Osteoblast (primary cell): Measurements from ENCODE around the gene CLIC5. TPM values are rescaled to one million over a fixed set of nuclear protein-coding genes. Genes with fewer than 3 reads are reported as not detected.

Experiments
- DNase-seq: peaks from one replicate; pipeline ENCODE4 v3.0.0; 2011; ENCODE audit warnings: low spot score, mixed read lengths; ENCODE audit not compliant: insufficient read length; ENCODE audit errors: missing footprints
- H2AFZ ChIP-seq: 2 replicates; pipeline ENCODE4 v1.6.0; 2011; ENCODE audit warnings: mild to moderate bottlenecking, low read length
- H3K27ac ChIP-seq: 2 replicates; pipeline ENCODE4 v1.5.1; 2011; ENCODE audit warnings: mild to moderate bottlenecking, low read depth, low read length, moderate library complexity
- H3K27me3 ChIP-seq: 2 replicates; pipeline ENCODE4 v1.6.0; 2012; ENCODE audit warnings: mild to moderate bottlenecking, control low read depth, inconsistent platforms, low read length, moderate library complexity; ENCODE audit not compliant: insufficient read depth
- H3K36me3 ChIP-seq: 2 replicates; pipeline ENCODE4 v1.5.1; 2011; ENCODE audit warnings: mild to moderate bottlenecking, low read length, control low read depth, moderate library complexity; ENCODE audit not compliant: insufficient read depth
- H3K4me1 ChIP-seq: 2 replicates; pipeline ENCODE4 v1.5.1; 2011; ENCODE audit warnings: mild to moderate bottlenecking, low read length, control low read depth, moderate library complexity; ENCODE audit not compliant: insufficient read depth
- H3K4me2 ChIP-seq: 2 replicates; pipeline ENCODE4 v1.6.0; 2011; ENCODE audit warnings: mild to moderate bottlenecking, low read length; ENCODE audit not compliant: insufficient read depth
- H3K4me3 ChIP-seq: fragments of 200-600 bp; sonication (generic); 3 replicates; pipeline ENCODE4 v1.5.1; 2012; ENCODE audit warnings: mild to moderate bottlenecking, low read length, inconsistent platforms; ENCODE audit not compliant: insufficient read depth
- H3K79me2 ChIP-seq: 2 replicates; pipeline ENCODE4 v1.6.0; 2012; ENCODE audit warnings: mild to moderate bottlenecking, low read length, control low read depth, inconsistent platforms; ENCODE audit not compliant: insufficient read depth
- H3K9me3 ChIP-seq: 2 replicates; pipeline ENCODE4 v1.5.1; 2011; ENCODE audit warnings: low read depth, low read length, control low read depth
- H4K20me1 ChIP-seq: 2 replicates; pipeline ENCODE4 v1.6.0; 2012; ENCODE audit warnings: mild to moderate bottlenecking, low read length, control low read depth; ENCODE audit not compliant: insufficient read depth
- total RNA-seq: library from RNA; depleted of rRNA; stranded (reverse); fragments of >200 nt; gene quantifications from 2 replicates; pipeline ENCODE4 v1.2.3, GENCODE V29; 2012
- TF ChIP-seq, protein P1 (sequence below): IDR thresholded peaks from 2 replicates; pipeline ENCODE4 v1.5.1; 2011; ENCODE audit warnings: mild to moderate bottlenecking, low read depth, low read length, moderate library complexity; ENCODE audit errors: extremely low read depth

Gene CLIC5
- total RNA-seq, 1 donor, result not detected

DNA sequence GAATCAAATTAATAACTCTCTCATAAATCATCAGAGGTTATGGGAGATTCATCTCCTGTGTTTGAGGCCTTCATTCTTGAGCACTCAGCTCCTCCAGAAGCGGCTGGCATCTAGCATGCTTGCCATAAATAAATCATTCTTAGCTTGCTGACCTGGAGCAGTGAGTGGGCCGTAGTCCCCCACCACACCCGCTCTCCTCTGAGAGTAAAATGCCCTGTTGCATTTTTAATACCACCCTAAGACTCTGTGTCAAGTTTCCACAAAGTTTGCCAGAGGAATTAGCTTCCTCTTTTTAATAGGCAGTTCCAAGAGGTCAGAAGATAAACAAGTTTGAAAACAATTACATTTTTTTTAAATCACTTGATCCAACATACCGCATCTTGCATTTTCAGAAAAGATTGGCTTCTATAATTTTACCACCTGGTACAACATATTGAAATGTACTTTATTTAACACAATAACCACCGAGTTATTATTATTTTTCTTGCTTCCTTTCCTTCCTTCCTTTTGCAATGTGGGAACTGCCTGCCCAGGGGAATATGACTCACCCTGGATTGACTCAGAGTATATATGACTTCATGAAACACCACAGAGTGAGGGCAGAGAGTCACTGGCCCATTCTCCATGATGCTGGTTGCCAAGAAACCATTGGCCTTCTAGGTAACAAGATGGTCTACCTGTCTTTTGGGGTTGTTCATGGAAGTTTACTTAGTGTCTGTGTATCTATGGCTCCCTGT, 29.4 kb upstream of the CLIC5 start:
- DNase-seq, result peak; percentile 86
- no peak overlapping the region for H3K4me3 ChIP-seq
- H3K27me3 ChIP-seq, result no peaks in the 10 kb centered on the region
- H3K4me1 ChIP-seq, result peaks cover 6% of the 10 kb centered on the region
- peak overlapping the region; percentile 58 for H3K27ac ChIP-seq
- TF ChIP-seq, protein P1, sequence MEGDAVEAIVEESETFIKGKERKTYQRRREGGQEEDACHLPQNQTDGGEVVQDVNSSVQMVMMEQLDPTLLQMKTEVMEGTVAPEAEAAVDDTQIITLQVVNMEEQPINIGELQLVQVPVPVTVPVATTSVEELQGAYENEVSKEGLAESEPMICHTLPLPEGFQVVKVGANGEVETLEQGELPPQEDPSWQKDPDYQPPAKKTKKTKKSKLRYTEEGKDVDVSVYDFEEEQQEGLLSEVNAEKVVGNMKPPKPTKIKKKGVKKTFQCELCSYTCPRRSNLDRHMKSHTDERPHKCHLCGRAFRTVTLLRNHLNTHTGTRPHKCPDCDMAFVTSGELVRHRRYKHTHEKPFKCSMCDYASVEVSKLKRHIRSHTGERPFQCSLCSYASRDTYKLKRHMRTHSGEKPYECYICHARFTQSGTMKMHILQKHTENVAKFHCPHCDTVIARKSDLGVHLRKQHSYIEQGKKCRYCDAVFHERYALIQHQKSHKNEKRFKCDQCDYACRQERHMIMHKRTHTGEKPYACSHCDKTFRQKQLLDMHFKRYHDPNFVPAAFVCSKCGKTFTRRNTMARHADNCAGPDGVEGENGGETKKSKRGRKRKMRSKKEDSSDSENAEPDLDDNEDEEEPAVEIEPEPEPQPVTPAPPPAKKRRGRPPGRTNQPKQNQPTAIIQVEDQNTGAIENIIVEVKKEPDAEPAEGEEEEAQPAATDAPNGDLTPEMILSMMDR, result no peak
- H3K4me2 ChIP-seq, result peak overlapping the region; percentile 24
- H3K36me3 ChIP-seq, result no peaks in the 10 kb centered on the region
- H2AFZ ChIP-seq, result no peak overlapping the region
- no peaks in the 10 kb centered on the region for H3K9me3 ChIP-seq
- no peaks in the 10 kb centered on the region for H3K79me2 ChIP-seq
- no peaks in the 10 kb centered on the region for H4K20me1 ChIP-seq

DNA sequence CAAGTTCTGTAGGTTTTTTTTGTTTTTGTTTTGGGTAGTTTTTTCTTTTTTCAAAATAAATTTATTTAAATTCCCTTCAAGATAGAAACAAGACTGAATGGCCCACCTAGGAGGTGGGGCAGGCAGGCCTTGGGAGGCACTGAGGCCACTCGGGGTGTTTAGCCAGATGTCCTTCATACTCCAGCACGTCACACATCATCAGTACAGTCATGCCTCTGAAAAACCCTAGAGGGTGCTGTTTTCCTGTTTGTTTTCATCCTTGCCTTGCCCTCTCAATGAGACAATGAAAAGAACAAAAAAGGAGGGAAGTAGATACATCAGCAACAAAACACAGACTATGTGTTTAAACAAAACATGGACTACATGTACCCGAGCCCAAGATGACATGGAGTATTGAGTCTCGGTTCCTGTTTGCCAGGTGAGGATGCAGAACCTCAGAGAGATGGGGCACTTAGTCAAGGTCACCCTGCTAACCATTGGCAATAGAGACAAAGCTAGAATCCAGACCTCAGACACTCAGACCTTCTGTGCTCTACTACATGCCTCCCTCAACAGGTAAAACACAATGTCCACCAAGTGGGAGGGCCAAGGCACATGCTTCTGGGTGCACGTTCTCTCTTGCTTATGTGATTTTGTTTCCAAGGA, 26.8 kb upstream of the CLIC5 start:
- DNase-seq, result no peak
- no peaks in the 10 kb centered on the region for H3K27me3 ChIP-seq
- H3K27ac ChIP-seq, result no peak overlapping the region
- peaks cover 6% of the 10 kb centered on the region for H3K4me1 ChIP-seq
- no peak overlapping the region for H3K4me3 ChIP-seq
- no peak overlapping the region for H2AFZ ChIP-seq
- H3K4me2 ChIP-seq, result no peak overlapping the region
- H4K20me1 ChIP-seq, result no peaks in the 10 kb centered on the region
- no peaks in the 10 kb centered on the region for H3K36me3 ChIP-seq
- no peaks in the 10 kb centered on the region for H3K9me3 ChIP-seq
- TF ChIP-seq, protein P1, result peak; percentile 69
- H3K79me2 ChIP-seq, result no peaks in the 10 kb centered on the region

DNA sequence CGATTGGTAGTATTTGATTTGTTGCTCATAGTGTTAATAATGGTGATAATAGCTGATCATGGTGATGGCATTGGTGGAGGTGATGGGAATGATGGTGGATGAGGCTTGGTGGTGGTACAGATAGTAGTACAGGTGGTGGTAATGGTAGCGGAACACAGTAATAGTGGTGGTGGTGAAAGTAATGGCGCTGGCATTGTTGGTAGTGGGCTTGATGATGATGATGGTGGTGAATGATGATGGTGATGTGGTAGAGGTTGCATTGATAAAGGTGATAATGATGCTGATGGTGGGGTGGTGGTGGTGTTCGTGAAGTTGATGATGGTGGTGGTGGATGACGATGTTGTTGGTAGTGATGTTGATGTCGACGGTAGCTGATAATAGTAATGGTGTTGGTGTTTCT, 24.6 kb upstream of the CLIC5 start:
- no peak overlapping the region for H3K27ac ChIP-seq
- H3K4me2 ChIP-seq, result no peak overlapping the region
- no peak overlapping the region for H3K4me3 ChIP-seq
- H3K79me2 ChIP-seq, result no peaks in the 10 kb centered on the region
- no peaks in the 10 kb centered on the region for H3K36me3 ChIP-seq
- H3K9me3 ChIP-seq, result no peaks in the 10 kb centered on the region
- no peaks in the 10 kb centered on the region for H4K20me1 ChIP-seq
- DNase-seq, result no peak
- peaks cover 6% of the 10 kb centered on the region for H3K4me1 ChIP-seq
- H2AFZ ChIP-seq, result no peak overlapping the region
- TF ChIP-seq, protein P1, result no peak
- H3K27me3 ChIP-seq, result no peaks in the 10 kb centered on the region

DNA sequence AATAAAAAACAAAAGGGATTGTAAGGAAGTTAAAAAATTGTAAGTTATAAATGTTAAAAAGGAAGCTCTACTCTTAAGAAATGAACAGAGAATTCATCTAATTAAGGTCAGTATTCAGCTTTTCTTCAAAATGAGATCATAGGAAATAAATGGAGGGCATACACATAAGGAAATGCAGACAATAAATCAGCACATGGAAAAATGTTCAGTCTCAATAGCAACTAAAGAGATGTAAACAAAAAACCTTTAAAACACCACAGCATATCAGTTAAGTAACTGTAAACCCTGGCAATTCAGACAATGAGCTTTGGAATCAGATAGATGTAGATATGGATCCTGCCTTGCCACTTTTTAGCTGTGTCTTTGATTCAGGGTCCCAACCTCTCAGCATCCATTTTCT, 24.0 kb upstream of the CLIC5 start:
- DNase-seq, result peak; percentile 51
- Histone ChIP-seq H3K27ac (no peak overlapping the region), H3K4me2 (no peak overlapping the region), H3K9me3 (no peaks in the 10 kb centered on the region), H3K79me2 (no peaks in the 10 kb centered on the region), H3K4me1 (peaks cover 2% of the 10 kb centered on the region), H2AFZ (no peak overlapping the region), H3K27me3 (no peaks in the 10 kb centered on the region), H3K4me3 (no peak overlapping the region), H3K36me3 (no peaks in the 10 kb centered on the region), H4K20me1 (no peaks in the 10 kb centered on the region)
- TF ChIP-seq, protein P1, result no peak
